PC-9 (cell line): ENCODE measurements around the gene ZNF121.
"Not testable (repeated sequence)": the region's sequence is repeated elsewhere in the genome, so short reads cannot be mapped to it uniquely, and the experiment has no call there.

Experiments used
- CTCF ChIP-seq: fragments of 200-600 bp; sonication (generic); conservative IDR thresholded peaks from 2 replicates; pipeline ENCODE4 v1.6.1; 2017; ENCODE audit warnings: mixed run types, antibody characterized with exemption, mild to moderate bottlenecking, moderate library complexity
- EZH2 ChIP-seq: fragments of 200-600 bp; sonication (generic); IDR thresholded peaks from 2 replicates; pipeline ENCODE4 v1.8.0; 2017; ENCODE audit warnings: antibody characterized with exemption, low read depth

- TF ChIP-seq EZH2, CTCF: not testable (repeated sequence)
These were observed 2.1 kb downstream of the ZNF121 start for GRCh38 chr19:9582081-9582725.
